GM06990 (cell line): ENCODE results near the gene ATP7B.
"Not testable (repeated sequence)": the region's sequence is repeated elsewhere in the genome, so short reads cannot be mapped to it uniquely, and the experiment has no call there.

ENCODE experiments used
- DNase-seq: peaks from one replicate; pipeline ENCODE4 v3.0.0-alpha.2; 2011; ENCODE audit not compliant: insufficient read length; ENCODE audit errors: extremely low read depth
- H3K27me3 ChIP-seq: replicated peaks from 2 replicates; pipeline ENCODE4 v1.6.0; 2011; ENCODE audit warnings: low read length; ENCODE audit not compliant: control insufficient read depth, insufficient read depth
- H3K36me3 ChIP-seq: 2 replicates; pipeline ENCODE4 v1.5.1; 2011; ENCODE audit warnings: low read length; ENCODE audit not compliant: control insufficient read depth, insufficient read depth
- H3K4me3 ChIP-seq: replicated peaks from 2 replicates; pipeline ENCODE4 v1.5.1; 2011; ENCODE audit warnings: low read depth, mild to moderate bottlenecking, control low read depth, low read length
- CTCF ChIP-seq: IDR thresholded peaks from 2 replicates; pipeline ENCODE4 v1.5.1; 2011; ENCODE audit warnings: low read length, control low read depth, mild to moderate bottlenecking, inconsistent platforms; ENCODE audit not compliant: insufficient read depth, poor library complexity, severe bottlenecking

Gene ATP7B

GRCh38 chr13:52043675-52044074 lies 32.4 kb upstream of the ATP7B start:
- no peak overlapping the region for H3K4me3 ChIP-seq
- no peaks in the 10 kb centered on the region for H3K27me3 ChIP-seq
- no peaks in the 10 kb centered on the region for H3K36me3 ChIP-seq
- TF ChIP-seq CTCF, result no peak
- no peak for DNase-seq

GRCh38 chr13:52036037-52036436 lies 24.8 kb upstream of the ATP7B start:
- H3K36me3 ChIP-seq, result no peaks in the 10 kb centered on the region
- no peak for DNase-seq
- no peak overlapping the region for H3K4me3 ChIP-seq

GRCh38 chr13:52034616-52035226 lies 23.5 kb upstream of the ATP7B start:
- no peak overlapping the region for H3K4me3 ChIP-seq
- no peak for TF ChIP-seq CTCF
- H3K27me3 ChIP-seq, result no peaks in the 10 kb centered on the region
- H3K36me3 ChIP-seq, result no peaks in the 10 kb centered on the region; the same call in 1 of the 2 replicates
- no peak for DNase-seq

More at GRCh38 chr13:52036037-52036436, 24.8 kb upstream of the ATP7B start:
- no peaks in the 10 kb centered on the region for H3K27me3 ChIP-seq
- no peak for TF ChIP-seq CTCF

- DNase-seq, result no peak
- Histone ChIP-seq H3K4me3 (no peak overlapping the region), H3K27me3 (no peaks in the 10 kb centered on the region), H3K36me3 (peaks cover 4% of the 10 kb centered on the region)
- TF ChIP-seq CTCF, result no peak
Measured at GRCh38 chr13:52033039-52033438, 21.8 kb upstream of the ATP7B start.

GRCh38 chr13:52030401-52030800 lies 19.2 kb upstream of the ATP7B start:
- not testable (repeated sequence) for H3K4me3 ChIP-seq, H3K27me3 ChIP-seq, DNase-seq, H3K36me3 ChIP-seq

GRCh38 chr13:52029569-52029968 lies 18.3 kb upstream of the ATP7B start:
- no peak for TF ChIP-seq CTCF
- peaks cover 11% of the 10 kb centered on the region for H3K36me3 ChIP-seq
- no peaks in the 10 kb centered on the region for H3K27me3 ChIP-seq

More at GRCh38 chr13:52029569-52029968, 18.3 kb upstream of the ATP7B start:
- no peak overlapping the region for H3K4me3 ChIP-seq
- DNase-seq, result no peak
